Lung (tissue), 12 donors: ENCODE results near the gene ISL1. TPM values are rescaled to one million over a fixed set of nuclear protein-coding genes. Genes with fewer than 3 reads are reported as not detected.
A peak's percentile ranks its signal among the peaks of the same experiment; 100 is the strongest.

Source experiments
- ATAC-seq: fragments of 200-7000 bp; cut with Tn5 transposase; one replicate; pipeline ENCODE4 v1.9.1; 2020; ENCODE audit warnings: moderate number of reproducible peaks; ENCODE audit not compliant: insufficient read depth, low FRiP score
- DNase-seq, 3 donors: peaks; one replicate each; pipeline ENCODE4 v3.0.0-alpha.2; 2013 to 2017
- H3K27ac ChIP-seq, 2 donors: one replicate each; pipeline ENCODE4 v1.5.1; 2013; ENCODE audit warnings: mild to moderate bottlenecking in 2 of 2, moderate library complexity in 2 of 2, control low read depth in 1 of 2, inconsistent platforms in 1 of 2, low read depth in 1 of 2, low read length in 1 of 2
- H3K27me3 ChIP-seq, 3 donors: one replicate each; pipeline ENCODE4 v1.5.1; 2013; ENCODE audit warnings: low read length in 2 of 3; ENCODE audit not compliant: control insufficient read depth in 3 of 3, insufficient read depth in 3 of 3
- H3K36me3 ChIP-seq, 4 donors: one replicate each; pipeline ENCODE4 v1.5.1; 2013; ENCODE audit warnings: low read length in 4 of 4, mild to moderate bottlenecking in 1 of 4, moderate library complexity in 1 of 4; ENCODE audit not compliant: control insufficient read depth in 4 of 4, insufficient read depth in 4 of 4
- H3K4me1 ChIP-seq, 5 donors: one replicate each; pipeline ENCODE4 v1.5.1; 2013; ENCODE audit warnings: low read length in 5 of 5, mild to moderate bottlenecking in 2 of 5, moderate library complexity in 1 of 5; ENCODE audit not compliant: control insufficient read depth in 5 of 5, insufficient read depth in 5 of 5
- H3K4me3 ChIP-seq: one replicate; pipeline ENCODE4 v1.5.1; 2013; ENCODE audit warnings: mild to moderate bottlenecking, control low read depth, moderate library complexity
- H3K9ac ChIP-seq, 2 donors: one replicate each; pipeline ENCODE4 v1.5.1; 2013; ENCODE audit warnings: low read length in 2 of 2, control low read depth in 1 of 2; ENCODE audit not compliant: insufficient read depth in 1 of 2
- H3K9me3 ChIP-seq, 4 donors: one replicate each; pipeline ENCODE4 v1.5.1; 2013; ENCODE audit warnings: low read length in 3 of 4, mild to moderate bottlenecking in 1 of 4, moderate library complexity in 1 of 4; ENCODE audit not compliant: control insufficient read depth in 4 of 4, insufficient read depth in 3 of 4
- CTCF ChIP-seq: IDR thresholded peaks from 2 replicates; pipeline ENCODE4 v1.5.1; 2012; ENCODE audit warnings: mild to moderate bottlenecking; ENCODE audit errors: control extremely low read depth, extremely low read depth
- WGBS, 2 donors: extraction: QIAGEN DNeasy Blood & Tissue Kit; methylation state at CpG; one replicate each; pipeline ENCODE4 v1.1.7; 2013; 5-methylcytosine and 5-hydroxymethylcytosine counted together
- polyA plus RNA-seq, 2 donors: library from polyadenylated mRNA; stranded (reverse); fragments of 200-250 nt; gene quantifications; one replicate each; pipeline ENCODE4 v1.2.1, GENCODE V29; 2013
- total RNA-seq, 2 donors: library from RNA; depleted of rRNA in 1 of 2; stranded (reverse); fragments of >200 nt in 1 of 2; gene quantifications; one replicate each; pipeline ENCODE4 v1.2.1, GENCODE V29; 2014 to 2021
- donor health status: control.
- donor health status: control.
- donor health status: Bipolar disorder and iron deficiency.
- donor health status: healthy.
- donor health status: DM: yes; HTN: yes; CAD: no.

The ISL1 gene
- total and polyA plus RNA-seq, 4 donors, result 0.06 to 0.51 (median 0.17) TPM; not detected in 1

GRCh38 chr5:51398875-51399642, 15.8 kb downstream of the ISL1 start:
- Histone ChIP-seq H3K9ac (no peak overlapping the region), H3K9me3 (peaks cover 0 to 13% (median 0%) of the 10 kb centered on the region in 4 donors), H3K4me3 (no peak overlapping the region), H3K27me3 (peaks cover 4 to 81% (median 77%) of the 10 kb centered on the region in 3 donors), H3K4me1 (peaks cover 0 to 10% (median 0%) of the 10 kb centered on the region in 5 donors), H3K36me3 (no peaks in the 10 kb centered on the region), H3K27ac (no peak overlapping the region)
- TF ChIP-seq CTCF, result no peak
- DNase-seq (peak in 1 of 3 donors; percentile 34), ATAC-seq (no peak)
- 2 to 6% methylated on average over 57 of the region's 57 CpGs for WGBS, 2 donors

DNA sequence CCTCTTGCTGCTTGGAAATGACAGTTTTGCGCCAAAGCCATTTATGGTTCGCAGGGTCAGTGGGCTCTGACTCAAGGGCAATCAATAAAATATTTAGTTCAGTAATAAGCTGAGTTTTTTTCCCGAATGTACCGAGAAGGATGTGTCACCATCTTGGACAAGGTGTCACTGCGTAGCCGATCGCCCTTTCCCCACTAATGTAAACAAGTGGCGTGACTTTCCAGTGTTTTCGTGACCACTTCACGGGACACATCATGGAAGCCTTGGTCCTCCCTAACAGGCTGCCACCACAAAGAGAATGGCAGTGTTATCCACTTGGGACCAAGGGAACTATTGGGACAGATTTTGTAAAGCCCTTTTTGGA, 16.4 kb downstream of the ISL1 start:
- no peak overlapping the region for H3K9ac ChIP-seq
- H3K9me3 ChIP-seq, result peaks cover 0 to 13% (median 0%) of the 10 kb centered on the region in 4 donors
- ATAC-seq, result no peak
- WGBS, 2 donors, result 6 to 7% methylated on average over 10 of the region's 10 CpGs
- peaks cover 0 to 10% (median 0%) of the 10 kb centered on the region in 5 donors for H3K4me1 ChIP-seq
- TF ChIP-seq CTCF, result no peak
- no peaks in the 10 kb centered on the region for H3K36me3 ChIP-seq
- H3K4me3 ChIP-seq, result no peak overlapping the region
- peaks cover 4 to 75% (median 75%) of the 10 kb centered on the region in 3 donors for H3K27me3 ChIP-seq
- DNase-seq, result no peak
- no peak overlapping the region for H3K27ac ChIP-seq

- Histone ChIP-seq H3K4me1 (peaks cover 0 to 4% (median 0%) of the 10 kb centered on the region in 5 donors), H3K36me3 (no peaks in the 10 kb centered on the region), H3K27me3 (peaks cover 4 to 31% (median 31%) of the 10 kb centered on the region in 3 donors), H3K9me3 (peaks cover 0 to 2% (median 0%) of the 10 kb centered on the region in 4 donors), H3K9ac (no peak overlapping the region), H3K27ac (no peak overlapping the region), H3K4me3 (no peak overlapping the region)
- no peak for TF ChIP-seq CTCF
- ATAC-seq, result no peak
- no peak for DNase-seq
- 86 to 96% methylated on average over 1 of the region's 1 CpG for WGBS, 2 donors
Measured at GRCh38 chr5:51404255-51404654, 21.0 kb downstream of the ISL1 start.

DNA sequence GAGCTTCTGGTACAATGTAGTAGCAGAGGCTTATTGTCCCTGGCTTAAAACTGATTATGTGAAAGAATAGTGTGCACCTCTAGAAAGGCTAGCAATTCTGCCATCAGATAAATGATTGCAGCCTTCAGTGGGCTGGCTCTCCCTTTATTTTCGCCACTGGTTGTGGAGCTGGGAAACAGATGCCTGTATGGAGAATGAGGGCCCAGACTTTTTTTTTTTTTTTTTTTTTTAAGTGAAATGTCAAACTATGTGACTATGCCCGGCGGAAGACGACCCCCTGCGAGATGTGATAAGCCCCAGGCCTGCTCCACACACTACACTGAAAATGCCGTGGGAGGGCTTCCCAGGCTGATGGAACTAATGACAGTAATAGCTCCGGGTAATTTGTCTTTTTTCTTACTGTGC, 28.7 kb downstream of the ISL1 start:
- no peak overlapping the region for H3K4me3 ChIP-seq
- no peak for TF ChIP-seq CTCF
- no peaks in the 10 kb centered on the region for H3K27me3 ChIP-seq
- H3K9me3 ChIP-seq, result no peaks in the 10 kb centered on the region
- DNase-seq (no peak), ATAC-seq (no peak)
- no peaks in the 10 kb centered on the region for H3K36me3 ChIP-seq
- 50 to 58% methylated on average over 7 of the region's 7 CpGs for WGBS, 2 donors
- no peaks in the 10 kb centered on the region for H3K4me1 ChIP-seq
- no peak overlapping the region for H3K27ac ChIP-seq
- no peak overlapping the region for H3K9ac ChIP-seq
